Nephron (organoid): ENCODE measurements around the gene AK8.

Source experiments
- H3K27ac Mint-ChIP-seq, 3 experiments: 2 replicates each; pipeline ENCODE4 v1.8.0; 2020; ENCODE audit warnings: mixed read lengths in 3 of 3, mild to moderate bottlenecking in 2 of 3, moderate library complexity in 1 of 3
- H3K27me3 Mint-ChIP-seq: 2 replicates; pipeline ENCODE4 v1.8.0; 2021; ENCODE audit warnings: low read depth, mild to moderate bottlenecking, moderate library complexity, mixed read lengths
- H3K36me3 Mint-ChIP-seq: 2 replicates; pipeline ENCODE4 v1.8.0; 2020; ENCODE audit warnings: low read depth, mixed read lengths
- H3K4me1 Mint-ChIP-seq: 2 replicates; pipeline ENCODE4 v1.8.0; 2020; ENCODE audit warnings: mixed read lengths
- H3K4me3 Mint-ChIP-seq, 3 experiments: 2 replicates each; pipeline ENCODE4 v1.8.0; 2020; ENCODE audit warnings: mild to moderate bottlenecking in 3 of 3, mixed read lengths in 3 of 3, moderate library complexity in 2 of 3
- H3K9me3 Mint-ChIP-seq: 2 replicates; pipeline ENCODE4 v1.8.0; 2020; ENCODE audit warnings: mixed read lengths
- CTCF ChIP-seq, 3 experiments: fragments of 200-600 bp; sonication (generic); IDR thresholded peaks; one replicate each; pipeline ENCODE4 v1.5.0; 2021; ENCODE audit warnings: antibody characterized with exemption in 3 of 3; ENCODE audit not compliant: unreplicated experiment in 3 of 3

AK8 gene

GRCh38 chr9:132894346-132894745 lies 16.3 kb upstream of the AK8 start:
- Mint-ChIP-seq H3K4me3 (no peak overlapping the region), H3K9me3 (no peaks in the 10 kb centered on the region), H3K27me3 (no peaks in the 10 kb centered on the region), H3K4me1 (no peaks in the 10 kb centered on the region), H3K36me3 (peaks cover 53% of the 10 kb centered on the region), H3K27ac (no peak overlapping the region)
- TF ChIP-seq CTCF (IDR thresholded peaks at IDR 0.05; ENCODE audit: unreplicated experiment in 3 of 3) = no peak

- no peak overlapping the region for H3K27ac Mint-ChIP-seq
- no peaks in the 10 kb centered on the region for H3K27me3 Mint-ChIP-seq
- H3K36me3 Mint-ChIP-seq = peaks cover 36% of the 10 kb centered on the region
- no peak for TF ChIP-seq CTCF (IDR thresholded peaks at IDR 0.05; ENCODE audit: unreplicated experiment in 3 of 3)
- H3K4me1 Mint-ChIP-seq = no peaks in the 10 kb centered on the region
- H3K4me3 Mint-ChIP-seq = no peak overlapping the region
- H3K9me3 Mint-ChIP-seq = no peaks in the 10 kb centered on the region
These were observed 14.3 kb upstream of the AK8 start for GRCh38 chr9:132892400-132892799.

- no peaks in the 10 kb centered on the region for H3K4me1 Mint-ChIP-seq
- no peaks in the 10 kb centered on the region for H3K9me3 Mint-ChIP-seq
- H3K27me3 Mint-ChIP-seq = no peaks in the 10 kb centered on the region
- H3K27ac Mint-ChIP-seq = no peak overlapping the region
- H3K36me3 Mint-ChIP-seq = peaks cover 14% of the 10 kb centered on the region
- TF ChIP-seq CTCF (IDR thresholded peaks at IDR 0.05; ENCODE audit: unreplicated experiment in 3 of 3) = no peak
- H3K4me3 Mint-ChIP-seq = no peak overlapping the region
These were observed 10.1 kb upstream of the AK8 start for GRCh38 chr9:132888151-132888550.

GRCh38 chr9:132887181-132888120 lies 9.4 kb upstream of the AK8 start:
- no peak for TF ChIP-seq CTCF (IDR thresholded peaks at IDR 0.05; ENCODE audit: unreplicated experiment in 3 of 3)
- no peaks in the 10 kb centered on the region for H3K9me3 Mint-ChIP-seq
- H3K4me1 Mint-ChIP-seq = no peaks in the 10 kb centered on the region
- no peak overlapping the region for H3K4me3 Mint-ChIP-seq
- peaks cover 7% of the 10 kb centered on the region for H3K36me3 Mint-ChIP-seq
- H3K27me3 Mint-ChIP-seq = no peaks in the 10 kb centered on the region
- H3K27ac Mint-ChIP-seq = no peak overlapping the region

GRCh38 chr9:132886334-132886725 lies 8.2 kb upstream of the AK8 start:
- Mint-ChIP-seq H3K4me3 (no peak overlapping the region), H3K27ac (no peak overlapping the region), H3K27me3 (no peaks in the 10 kb centered on the region), H3K36me3 (no peaks in the 10 kb centered on the region), H3K4me1 (no peaks in the 10 kb centered on the region), H3K9me3 (no peaks in the 10 kb centered on the region)
- no peak for TF ChIP-seq CTCF (IDR thresholded peaks at IDR 0.05; ENCODE audit: unreplicated experiment in 3 of 3)
